ENCODE measurements around the gene ARVCF.

The ARVCF gene

Small RNAs within 50 kb of the gene (small RNA-seq; reads per million reads assigned to genes)
- gene MIR185, result 75.2 reads per million, percentile 96 among the genes with 10 or more reads in this experiment

Data from skeletal muscle satellite cell (primary cell).